Measurements from ENCODE around the gene HYKK. TPM values are rescaled to one million over a fixed set of nuclear protein-coding genes. Genes with fewer than 3 reads are reported as not detected.

HYKK gene
- polyA plus RNA-seq, 4 donors = 7.0 to 10.3 (median 7.8) TPM

Other genes with a start within 250 kb of the HYKK start
- 10 to 100 TPM; 21.2 to 26.5 (median 23.7) TPM for gene DNAJA4, start 243.0 kb upstream of the HYKK start, polyA plus RNA-seq (ENCODE audit: insufficient read length in 4 of 4)
- 100 to 1,000 TPM in 2 of 4 donors, 10 to 100 TPM in 2; 97.3 to 105 (median 99.3) TPM for gene SKIC8, start 208.0 kb upstream of the HYKK start, polyA plus RNA-seq (ENCODE audit: insufficient read length in 4 of 4)
- 10 to 100 TPM; 57.5 to 72.9 (median 60.6) TPM for gene CRABP1, start 167.2 kb upstream of the HYKK start, polyA plus RNA-seq (ENCODE audit: insufficient read length in 4 of 4)
- gene IREB2, start 69.4 kb upstream of the HYKK start, polyA plus RNA-seq (ENCODE audit: insufficient read length in 4 of 4) = 10 to 100 TPM; 57.4 to 70.6 (median 67.6) TPM
- gene PSMA4, start 32.9 kb downstream of the HYKK start, polyA plus RNA-seq (ENCODE audit: insufficient read length in 4 of 4) = 100 to 1,000 TPM; 263 to 294 (median 288) TPM
- gene CHRNA5, start 57.9 kb downstream of the HYKK start, polyA plus RNA-seq (ENCODE audit: insufficient read length in 4 of 4) = 10 to 100 TPM in 1 of 4 donors, 1 to 10 TPM in 3; 5.8 to 11.1 (median 8.1) TPM
- 1 to 10 TPM in 1 of 4 donors, under 1 TPM in 3; 0.72 to 1.7 (median 0.89) TPM for gene CHRNA3, start 113.4 kb downstream of the HYKK start, polyA plus RNA-seq (ENCODE audit: insufficient read length in 4 of 4)
- 1 to 10 TPM; 2.9 to 3.5 (median 3.1) TPM for gene CHRNB4, start 133.6 kb downstream of the HYKK start, polyA plus RNA-seq (ENCODE audit: insufficient read length in 4 of 4)